Mammary epithelial cell (primary cell): ENCODE measurements around the gene CADM2.

Experiments
- CTCF ChIP-seq, 2 donors: IDR thresholded peaks in 1 of 2; conservative IDR thresholded peaks in 1 of 2; 2 replicates each; pipeline ENCODE4 v1.5.1; 2011 to 2012; ENCODE audit warnings: inconsistent platforms in 2 of 2, low read length in 2 of 2, mild to moderate bottlenecking in 2 of 2, control low read depth in 1 of 2, low read depth in 1 of 2; ENCODE audit not compliant: insufficient read depth in 1 of 2; ENCODE audit errors: extremely low read depth in 1 of 2
- EZH2 ChIP-seq: IDR thresholded peaks from 2 replicates; pipeline ENCODE4 v1.6.1; 2012; ENCODE audit warnings: low read length, inconsistent platforms, borderline replicate concordance

- TF ChIP-seq CTCF (conservative IDR thresholded peaks at IDR 0.05 in 1 of 2, IDR thresholded peaks at IDR 0.05 in 1 of 2; ENCODE audit: extremely low read depth in 1 of 2, insufficient read depth in 1 of 2, low read depth in 1 of 2, low read length in 2 of 2): no peak
- no peak for TF ChIP-seq EZH2
These were observed 82.2 kb downstream of the CADM2 start for GRCh38 chr3:85041001-85041400.
